Heart left ventricle (tissue), 16 donors: ENCODE results near the gene ABHD16A. TPM values are rescaled to one million over a fixed set of nuclear protein-coding genes. Genes with fewer than 3 reads are reported as not detected.

Source experiments
- ATAC-seq, 4 donors: fragments of 200-7000 bp; cut with Tn5 transposase; one replicate each; pipeline ENCODE4 v1.9.1; 2020 to 2022; ENCODE audit warnings: moderate library complexity in 4 of 4, mild to moderate bottlenecking in 3 of 4, moderate number of reproducible peaks in 1 of 4
- DNase-seq, 5 donors: peaks; one replicate each; pipeline ENCODE4 v3.0.0-alpha.2; 2020
- H3K27ac ChIP-seq, 12 donors: fragments of 200-600 bp; sonication (generic) in 4 of 12; one replicate each; pipeline versions ENCODE4 v1.5.0 to v1.8.0; 2016 to 2022; ENCODE audit warnings: mild to moderate bottlenecking in 2 of 12
- H3K27me3 ChIP-seq, 9 donors: fragments of 200-600 bp; sonication (generic) in 2 of 9; one replicate each; pipeline versions ENCODE4 v1.5.1 to v1.8.0; 2016 to 2022; ENCODE audit warnings: mild to moderate bottlenecking in 3 of 9
- H3K36me3 ChIP-seq, 9 donors: fragments of 200-600 bp; sonication (generic) in 2 of 9; one replicate each; pipeline versions ENCODE4 v1.5.0 to v1.8.0; 2018 to 2022; ENCODE audit warnings: mild to moderate bottlenecking in 2 of 9
- H3K4me1 ChIP-seq, 12 donors: fragments of 200-600 bp; sonication (generic) in 4 of 12; one replicate each; pipeline versions ENCODE4 v1.5.0 to v1.8.0; 2016 to 2022; ENCODE audit warnings: mild to moderate bottlenecking in 3 of 12
- H3K4me3 ChIP-seq, 12 donors: fragments of 200-600 bp; sonication (generic) in 4 of 12; one replicate each; pipeline versions ENCODE4 v1.5.0 to v1.8.0; 2017 to 2022; ENCODE audit warnings: mild to moderate bottlenecking in 9 of 12, moderate library complexity in 4 of 12
- H3K9me3 ChIP-seq, 12 donors: fragments of 200-600 bp; sonication (generic) in 4 of 12; one replicate each; pipeline versions ENCODE4 v1.5.0 to v1.8.0; 2016 to 2022; ENCODE audit warnings: mild to moderate bottlenecking in 1 of 12
- CTCF ChIP-seq, 12 donors: fragments of 200-600 bp; sonication (generic) in 4 of 12; IDR thresholded peaks; one replicate each; pipeline versions ENCODE4 v1.5.0 to v1.8.0; 2018 to 2022; ENCODE audit warnings: antibody characterized with exemption in 12 of 12, mild to moderate bottlenecking in 5 of 12
- POLR2A ChIP-seq, 2 donors: fragments of 450-650 bp; IDR thresholded peaks; one replicate each; pipeline ENCODE4 v1.6.1; 2017; ENCODE audit warnings: antibody characterized with exemption in 2 of 2, mild to moderate bottlenecking in 2 of 2, moderate library complexity in 2 of 2
- WGBS, 4 donors: extraction: QIAGEN DNeasy Blood & Tissue Kit in 2 of 4; methylation state at CpG; one replicate each; pipeline versions ENCODE4 v1.1.5 to v1.1.7; 2013 to 2018; 5-methylcytosine and 5-hydroxymethylcytosine counted together
- intact Hi-C, 10 donors: fragments of 100-400 bp; cut with DNase I; formaldehyde crosslinking; loops; one replicate each; pipeline versions ENCODE4 v1.11.1 to v1.14.2; 2022
- polyA plus RNA-seq, 2 donors: library from polyadenylated mRNA; stranded (reverse); fragments of 200-250 nt; gene quantifications; one replicate each; pipeline ENCODE4 v1.2.3, GENCODE V29; 2013
- total RNA-seq, 9 donors: library from RNA; depleted of rRNA in 2 of 9; stranded (reverse); fragments of >200 nt in 2 of 9; fragmentation: NEBNext Ultra II Directional in 3 of 9; extraction: Animal tissue kit (Norgen Biotek cat#: 25700) in 3 of 9; gene quantifications; one replicate each; pipeline versions ENCODE4 v1.1.0 to v1.2.4, GENCODE V29; 2016 to 2023
- donor health status: ischemic (EF 13 %, LVEDD 7.1; RV severe dilation, severe dysfunction).
- donor health status: healthy with polysubstance abuse.
- donor health status: DM: no; HTN: yes; CAD: no.
- donor health status: DM: no; HTN: no; CAD: no.
- donor health status: ischemic (EF 25% LVEDD 6.9; RV normal size, moderate dysfunction).
- donor health status: ischemic (EF 25% LVEDD 5.7; RV mildly dilated, moderate dysfunction).
- donor health status: healthy.
- donor health status: DM: yes; HTN: yes; CAD: no.
- donor health status: ischemic (EF 35%, LVEDD 5.7; RV mildly dilated, moderate dysfunction).
- donor health status: nonischemic (EF 11% LVEDD 7.7; RV severe dilation, severe dysfunction).
- donor health status: DM: yes; HTN: yes; CAD: no.
- donor health status: PGD.
- donor health status: ischemic (EF 29% LVEDD 5.4; RV normal size, mild dysfunction).
- donor health status: nonischemic (EF 23%, LVEDD 6.1; RV moderate dilation, normal function).

ABHD16A gene
- total and polyA plus RNA-seq, 11 donors, result 16.5 to 54.7 (median 27.4) TPM

- ATAC-seq, result peak; percentile 61 to 84 (median 78)
- WGBS, 4 donors, result 0 to 1% (median 0%) methylated on average over 41 to 52 of the region's 52 CpGs
Measured at GRCh38 chr6:31660381-31661261, 42.5 kb downstream of the ABHD16A start, which contains the start of gene C6orf47. Gene C6orf47, minus strand, starts transcription at chr6:31660778. Its CDS starts 831 bp downstream, at chr6:31659947.

DNA sequence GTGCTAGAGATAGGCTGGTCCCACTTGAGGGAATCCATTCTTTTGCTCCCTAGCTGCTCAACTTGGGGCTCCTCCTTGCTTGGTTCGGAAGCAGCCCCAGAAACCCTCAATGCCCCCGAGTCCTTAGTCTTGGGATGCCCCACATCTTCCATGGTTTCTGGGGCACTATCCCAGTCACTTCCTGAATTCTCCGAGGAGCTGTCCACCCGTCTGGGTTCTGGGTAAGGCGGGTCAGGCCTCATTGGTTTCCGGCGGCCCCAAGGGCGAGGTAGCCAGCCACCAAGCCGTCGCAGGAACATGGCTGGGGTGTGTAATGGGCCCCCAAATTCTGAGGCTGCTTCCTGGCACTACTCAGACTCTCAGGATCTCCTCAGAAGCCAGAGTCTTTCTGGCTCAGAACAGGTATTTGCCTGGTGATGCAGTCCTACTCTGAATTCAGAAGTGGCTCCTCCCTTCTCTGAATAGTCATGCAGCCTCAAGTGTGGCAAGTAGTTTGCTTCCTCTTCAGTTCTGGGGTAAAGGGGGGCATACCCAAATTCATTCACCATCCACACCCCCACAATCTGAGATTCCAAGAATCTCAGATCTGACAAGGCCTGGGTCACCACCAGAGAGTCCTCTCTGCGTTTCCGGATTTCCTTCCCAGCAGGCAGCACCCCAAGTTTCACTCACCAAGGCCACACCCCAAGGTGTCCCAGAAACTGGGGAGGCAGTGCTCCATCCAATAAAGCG is 43.3 kb downstream of the ABHD16A start:
- H3K27me3 ChIP-seq, result no peaks in the 10 kb centered on the region
- TF ChIP-seq POLR2A (IDR thresholded peaks at IDR 0.05), result no peak
- TF ChIP-seq CTCF (IDR thresholded peaks at IDR 0.05), result no peak
- no peaks in the 10 kb centered on the region for H3K9me3 ChIP-seq
- peaks cover 0 to 51% (median 28%) of the 10 kb centered on the region in 9 donors for H3K36me3 ChIP-seq
- peak overlapping the region; percentile 84 to 95 (median 93) for H3K27ac ChIP-seq
- WGBS, 4 donors, result 18 to 23% (median 20%) methylated on average over 5 to 13 of the region's 13 CpGs
- intact Hi-C loops, result loop anchor here in 4 of 10 donors (5.0 to 10.0 kb wide), 3 partner anchors 38 to 515 kb away; partner anchors contain the start of genes AGPAT1 (in 2 of the 4), RNF5 (in 2 of the 4), ATP6V1G2 (in 1 of the 4) and NFKBIL1 (in 1 of the 4)
- H3K4me3 ChIP-seq, result peak overlapping the region; percentile 65 to 98 (median 83)
- peak in 1 of 4 donors; percentile 5 for ATAC-seq
- peaks cover 24 to 66% (median 49%) of the 10 kb centered on the region in 12 donors for H3K4me1 ChIP-seq
- no peak for DNase-seq

More at GRCh38 chr6:31660381-31661261, 42.5 kb downstream of the ABHD16A start, which contains the start of gene C6orf47:
- Histone ChIP-seq H3K4me1 (peaks cover 24 to 66% (median 49%) of the 10 kb centered on the region in 12 donors), H3K9me3 (no peaks in the 10 kb centered on the region), H3K4me3 (peak within 1 kb of the TSS; percentile 65 to 98 (median 83)), H3K27me3 (no peaks in the 10 kb centered on the region), H3K27ac (peak within 1 kb of the TSS; percentile 84 to 95 (median 93)), H3K36me3 (peaks cover 0 to 46% (median 28%) of the 10 kb centered on the region in 9 donors)
- intact Hi-C loops, result loop anchor here in 2 of 10 donors (10.0 kb wide), 1 partner anchor 514 kb away; the partner anchor contains the start of genes AGPAT1 (in 2 of the 2) and RNF5 (in 2 of the 2)
- peak; percentile 91 to 94 (median 92) for DNase-seq
- TF ChIP-seq CTCF (IDR thresholded peaks at IDR 0.05) (no peak), POLR2A (IDR thresholded peaks at IDR 0.05) (peak in 1 of 2 donors; percentile 90)

GRCh38 chr6:31658983-31659648 is 44.0 kb downstream of the ABHD16A start:
- Histone ChIP-seq H3K9me3 (no peaks in the 10 kb centered on the region), H3K27me3 (no peaks in the 10 kb centered on the region), H3K4me1 (peaks cover 22 to 61% (median 46%) of the 10 kb centered on the region in 12 donors), H3K4me3 (peak overlapping the region; percentile 65 to 98 (median 83)), H3K27ac (peak overlapping the region in 9 of 12 donors; percentile 6 to 95 (median 93)), H3K36me3 (peaks cover 0 to 51% (median 28%) of the 10 kb centered on the region in 9 donors)
- no peak for TF ChIP-seq CTCF (IDR thresholded peaks at IDR 0.05)
- intact Hi-C loops, result loop anchor here in 2 of 10 donors (5.0 kb wide), 2 partner anchors 37 to 112 kb away; partner anchors contain the start of genes ATP6V1G2 (in 1 of the 2), NFKBIL1 (in 1 of the 2) and PRRC2A (in 1 of the 2)
- DNase-seq (no peak), ATAC-seq (no peak)
- WGBS, 4 donors, result 86 to 89% (median 88%) methylated on average over 10 to 13 of the region's 13 CpGs
